PC-9 (cell line): ENCODE data around the gene FBXL13. TPM values are rescaled to one million over a fixed set of nuclear protein-coding genes. Genes with fewer than 3 reads are reported as not detected.
"Not testable (repeated sequence)": the region's sequence is repeated elsewhere in the genome, so short reads cannot be mapped to it uniquely, and the experiment has no call there.

Source experiments
- BruUV-seq: library from RNA; stranded (reverse); fragments of 400-500 nt; replicated peaks from 2 replicates; lab custom pipeline; 2021; lab: Mats Ljungman, UMichigan
- CTCF ChIA-PET: fragments of 300-600 bp; sonication (Branson Sonifier 250); formaldehyde crosslinking; loops from one replicate; lab custom pipeline; 2022; ENCODE audit warnings: antibody characterized with exemption; lab: Charles Lee
- POLR2A ChIA-PET: fragments of 300-600 bp; sonication (Branson Sonifier 250); formaldehyde crosslinking; loops from one replicate; lab custom pipeline; 2022; ENCODE audit warnings: antibody characterized with exemption; ENCODE audit not compliant: unreplicated experiment; lab: Charles Lee
- DNase-seq, 2 experiments: peaks; one replicate each; pipeline versions ENCODE4 v3.0.0 to v3.0.0-alpha.2; 2015 to 2022; ENCODE audit warnings: mixed read lengths in 1 of 2
- H2AFZ ChIP-seq: fragments of 200-600 bp; sonication (generic); 2 replicates; pipeline ENCODE4 v1.8.1; 2017; ENCODE audit warnings: antibody characterized with exemption
- H3F3A ChIP-seq: fragments of 200-600 bp; sonication (generic); 2 replicates; pipeline ENCODE4 v1.8.1; 2017; ENCODE audit warnings: antibody characterized with exemption, mild to moderate bottlenecking, low read depth; ENCODE audit not compliant: insufficient read depth
- H3K27ac ChIP-seq: fragments of 200-600 bp; sonication (generic); 2 replicates; pipeline ENCODE4 v1.6.1; 2016; ENCODE audit warnings: mixed run types
- H3K27me3 ChIP-seq: fragments of 200-600 bp; sonication (generic); 2 replicates; pipeline ENCODE4 v1.6.1; 2016; ENCODE audit warnings: low read depth, mixed run types; ENCODE audit not compliant: insufficient read depth
- H3K36me3 ChIP-seq: fragments of 200-600 bp; sonication (generic); 2 replicates; pipeline ENCODE4 v1.6.1; 2016; ENCODE audit warnings: low read depth, mixed run types
- H3K4me1 ChIP-seq: fragments of 200-600 bp; sonication (generic); replicated peaks from 2 replicates; pipeline ENCODE4 v1.6.1; 2016; ENCODE audit warnings: mixed run types; ENCODE audit not compliant: insufficient read depth
- H3K4me2 ChIP-seq: fragments of 200-600 bp; sonication (generic); 2 replicates; pipeline ENCODE4 v1.6.1; 2017; ENCODE audit warnings: mixed run types
- H3K4me3 ChIP-seq: fragments of 200-600 bp; sonication (generic); 2 replicates; pipeline ENCODE4 v1.6.1; 2016; ENCODE audit warnings: mixed run types
- H3K79me2 ChIP-seq: fragments of 200-600 bp; sonication (generic); 2 replicates; pipeline ENCODE4 v1.6.1; 2017; ENCODE audit warnings: low read depth, mixed run types
- H3K9me2 ChIP-seq: fragments of 200-600 bp; sonication (generic); 2 replicates; pipeline ENCODE4 v1.8.1; 2017; ENCODE audit warnings: mild to moderate bottlenecking; ENCODE audit not compliant: insufficient read depth
- H3K9me3 ChIP-seq: fragments of 200-600 bp; sonication (generic); 2 replicates; pipeline ENCODE4 v1.8.1; 2016; ENCODE audit warnings: low read depth; ENCODE audit not compliant: insufficient read depth
- H4K20me1 ChIP-seq: fragments of 200-600 bp; sonication (generic); 2 replicates; pipeline ENCODE4 v1.8.1; 2017; ENCODE audit not compliant: insufficient read depth
- CTCF ChIP-seq: fragments of 200-600 bp; sonication (generic); conservative IDR thresholded peaks from 2 replicates; pipeline ENCODE4 v1.6.1; 2017; ENCODE audit warnings: mixed run types, antibody characterized with exemption, mild to moderate bottlenecking, moderate library complexity
- EZH2 ChIP-seq: fragments of 200-600 bp; sonication (generic); IDR thresholded peaks from 2 replicates; pipeline ENCODE4 v1.8.0; 2017; ENCODE audit warnings: antibody characterized with exemption, low read depth
- intact Hi-C: fragments of 100-400 bp; cut with micrococcal nuclease; formaldehyde crosslinking; loops from one replicate; pipeline ENCODE4 v1.10.0; 2022; ENCODE audit not compliant: unreplicated experiment
- total RNA-seq: library from RNA; stranded (reverse); gene quantifications from 2 replicates; pipeline ENCODE4 v1.2.3, GENCODE V29; 2021

FBXL13 gene
- total RNA-seq, 1 experiment from 2014 or later, result 19.4 TPM

DNA sequence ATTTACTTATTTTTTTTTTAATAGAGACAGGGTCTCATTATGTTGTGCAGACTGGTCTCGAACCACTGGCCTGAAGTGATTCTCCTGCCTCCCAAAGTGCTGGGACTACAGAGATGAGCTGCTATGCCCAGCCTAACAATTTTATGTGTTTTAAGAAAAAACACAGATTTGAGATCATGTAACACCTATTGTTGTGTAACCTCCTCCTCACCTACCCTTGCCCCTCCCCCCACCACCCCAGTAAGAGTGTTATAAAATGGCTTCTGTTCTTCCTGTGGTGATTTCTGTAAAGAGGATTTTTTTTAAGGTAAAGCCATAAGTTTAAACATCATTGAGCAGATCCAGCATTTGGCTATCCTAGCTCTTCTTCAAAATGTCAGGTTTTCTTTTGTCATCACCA is 7.9 kb upstream of the FBXL13 start:
- TF ChIP-seq CTCF (no peak), EZH2 (no peak)
- no peak overlapping the region for H3K4me3 ChIP-seq
- H3F3A ChIP-seq, result no peaks in the 10 kb centered on the region; the same call in 1 of the 2 replicates
- BruUV-seq, result no TSS peak
- DNase-seq, result no peak
- POLR2A ChIA-PET, result interaction anchor here (0.6 kb wide), 1 partner anchor 45 kb away, joined by 7 read pairs; no protein-coding TSS in a partner anchor
- H2AFZ ChIP-seq, result no peak overlapping the region
- peaks cover 13% of the 10 kb centered on the region; the same call in 1 of the 2 replicates for H3K36me3 ChIP-seq
- no peak overlapping the region for H3K4me2 ChIP-seq
- no peaks in the 10 kb centered on the region for H3K4me1 ChIP-seq
- no peak overlapping the region for H3K27ac ChIP-seq
- CTCF ChIA-PET, result no interaction called here
- peaks cover 33% of the 10 kb centered on the region for H3K79me2 ChIP-seq
- no peaks in the 10 kb centered on the region; the same call in 1 of the 2 replicates for H4K20me1 ChIP-seq
- no peaks in the 10 kb centered on the region for H3K9me2 ChIP-seq
- no peaks in the 10 kb centered on the region for H3K9me3 ChIP-seq
- no peaks in the 10 kb centered on the region for H3K27me3 ChIP-seq
- intact Hi-C loops, result no loop called here

DNA sequence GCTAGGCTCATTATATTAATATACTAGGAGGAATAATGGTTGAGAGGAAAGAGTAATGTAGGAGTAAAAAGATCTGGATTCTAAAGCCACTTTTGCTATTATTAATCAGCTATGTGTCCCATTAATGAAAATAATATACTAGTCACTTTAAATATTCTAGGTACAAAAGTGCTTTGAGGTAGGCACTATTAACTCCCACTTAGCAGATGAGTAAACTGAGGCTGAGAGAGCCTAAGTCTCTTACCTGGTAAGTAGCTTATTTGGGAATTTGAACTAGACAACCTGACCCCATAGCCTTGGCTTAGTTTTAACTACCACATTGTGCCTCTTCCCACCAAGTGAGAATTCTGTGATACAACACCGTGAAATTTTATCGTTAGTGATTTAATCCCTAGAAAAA is 6.3 kb upstream of the FBXL13 start:
- H3K9me3 ChIP-seq, result no peaks in the 10 kb centered on the region
- H3K79me2 ChIP-seq, result peaks cover 49% of the 10 kb centered on the region
- POLR2A ChIA-PET, result no interaction called here
- CTCF ChIA-PET, result no interaction called here
- H3K4me2 ChIP-seq, result no peak overlapping the region
- H4K20me1 ChIP-seq, result no peaks in the 10 kb centered on the region; the same call in 1 of the 2 replicates
- peaks cover 3% of the 10 kb centered on the region; the same call in 1 of the 2 replicates for H3F3A ChIP-seq
- peaks cover 13% of the 10 kb centered on the region for H3K4me1 ChIP-seq
- BruUV-seq, result no TSS peak
- H3K36me3 ChIP-seq, result peaks cover 5% of the 10 kb centered on the region; the same call in 1 of the 2 replicates
- no peak overlapping the region for H3K4me3 ChIP-seq
- H3K27me3 ChIP-seq, result no peaks in the 10 kb centered on the region
- intact Hi-C loops, result no loop called here
- DNase-seq, result no peak
- no peak overlapping the region for H3K27ac ChIP-seq
- no peak overlapping the region for H2AFZ ChIP-seq
- TF ChIP-seq CTCF (no peak), EZH2 (no peak)
- H3K9me2 ChIP-seq, result no peaks in the 10 kb centered on the region

DNA sequence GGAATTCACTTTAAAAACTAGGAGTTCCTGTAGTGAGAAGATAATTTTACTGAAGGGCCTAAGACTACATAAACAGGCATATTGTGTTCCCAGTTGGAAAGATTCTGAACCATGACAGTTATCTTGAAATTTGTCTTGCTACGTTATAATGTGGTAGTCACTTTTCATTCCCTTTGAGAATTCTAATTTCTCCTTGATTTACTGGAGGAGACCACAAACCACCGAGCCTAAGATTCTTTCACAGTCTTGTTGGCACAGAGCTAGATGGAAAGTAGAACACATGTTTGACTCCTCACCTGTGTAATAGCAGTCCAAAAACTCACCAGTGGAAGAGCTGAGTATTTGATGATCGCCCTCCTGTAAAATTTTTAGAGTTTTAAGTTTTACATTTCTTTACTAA is 5.2 kb upstream of the FBXL13 start:
- no peak overlapping the region for H2AFZ ChIP-seq
- intact Hi-C loops, result loop anchor here (5.0 to 10.0 kb wide), 2 partner anchors 327 to 335 kb away; partner anchors contain the start of gene FAM185A
- no peaks in the 10 kb centered on the region; the same call in 1 of the 2 replicates for H4K20me1 ChIP-seq
- H3K4me2 ChIP-seq, result no peak overlapping the region
- peaks cover 14% of the 10 kb centered on the region for H3K4me1 ChIP-seq
- H3K9me2 ChIP-seq, result no peaks in the 10 kb centered on the region
- no peak overlapping the region for H3K4me3 ChIP-seq
- no peaks in the 10 kb centered on the region for H3K27me3 ChIP-seq
- DNase-seq, result no peak
- peaks cover 9% of the 10 kb centered on the region; the same call in 1 of the 2 replicates for H3F3A ChIP-seq
- H3K27ac ChIP-seq, result no peak overlapping the region
- BruUV-seq, result no TSS peak
- no peaks in the 10 kb centered on the region for H3K9me3 ChIP-seq
- ChIA-PET CTCF (no interaction called here), POLR2A (no interaction called here)
- TF ChIP-seq CTCF (no peak), EZH2 (no peak)
- peaks cover 3% of the 10 kb centered on the region; the same call in 1 of the 2 replicates for H3K36me3 ChIP-seq
- peaks cover 54% of the 10 kb centered on the region for H3K79me2 ChIP-seq

DNA sequence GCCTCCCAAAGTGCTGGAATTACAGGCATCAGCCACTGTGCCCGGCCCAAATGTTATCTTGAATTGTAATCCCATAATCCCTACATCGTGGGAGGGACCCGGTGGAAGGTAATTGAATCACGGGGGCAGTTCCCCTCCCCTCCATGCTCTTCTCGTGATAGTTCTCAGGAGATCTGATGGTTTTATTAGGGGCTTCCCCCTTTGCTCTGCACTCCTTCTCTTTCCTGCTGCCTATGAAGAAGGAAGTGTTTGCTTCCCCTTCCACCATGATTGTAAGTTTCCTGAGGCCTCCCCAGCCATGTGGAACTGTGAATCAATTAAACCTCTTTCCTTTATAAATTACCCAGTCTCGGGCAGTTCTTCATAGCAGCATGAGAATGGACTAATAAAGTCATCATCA is 3.6 kb upstream of the FBXL13 start:
- H3K9me3 ChIP-seq, H3K4me2 ChIP-seq, H3K9me2 ChIP-seq, H3K36me3 ChIP-seq, H3K27ac ChIP-seq, H2AFZ ChIP-seq, H4K20me1 ChIP-seq, CTCF ChIA-PET, DNase-seq, POLR2A ChIA-PET, H3K4me3 ChIP-seq, H3K27me3 ChIP-seq, BruUV-seq: not testable (repeated sequence)
- peaks cover 21% of the 10 kb centered on the region for H3K4me1 ChIP-seq
- peaks cover 21% of the 10 kb centered on the region; the same call in 1 of the 2 replicates for H3F3A ChIP-seq
- H3K79me2 ChIP-seq, result peaks cover 54% of the 10 kb centered on the region
- intact Hi-C loops, result loop anchor here (5.0 to 10.0 kb wide), 2 partner anchors 329 to 333 kb away; partner anchors contain the start of gene FAM185A
